K562 (cell line): ENCODE measurements around the gene MAGI1. TPM values are rescaled to one million over a fixed set of nuclear protein-coding genes. Genes with fewer than 3 reads are reported as not detected.

ENCODE experiments used
- ATAC-seq: fragments of 200-7000 bp; cut with Tn5 transposase; 3 replicates; pipeline ENCODE4 v1.9.1; 2020; ENCODE audit warnings: moderate library complexity
- BruUV-seq: library from RNA; stranded (reverse); fragments of 400-500 nt; replicated peaks from 2 replicates; lab custom pipeline; 2021; lab: Mats Ljungman, UMichigan
- CTCF ChIA-PET: fragments of 300-600 bp; formaldehyde crosslinking; extraction: SDS; loops from one replicate; lab custom pipeline; 2021; ENCODE audit warnings: low intra/inter-chr PET ratio; lab: Yijun Ruan, JAX
- POLR2A ChIA-PET: fragments of 300-600, 350-650 bp; sonication (Branson Sonifier 250); formaldehyde crosslinking; extraction: SDS; loops from one replicate; lab custom pipeline; 2021; ENCODE audit warnings: antibody characterized with exemption, inconsistent platforms; lab: Yijun Ruan, JAX
- DNase-seq, 4 experiments: peaks; one replicate each; pipeline versions ENCODE4 v3.0.0 to v3.0.0-alpha.2; 2011 to 2018; ENCODE audit warnings: low spot score in 3 of 4, mixed read lengths in 3 of 4; ENCODE audit errors: extremely low read depth in 1 of 4
- FAIRE-seq: peaks from 2 replicates; lab custom pipeline; 2011; peaks lifted over from hg19 to GRCh38; lab: Jason Lieb, UNC
- H2AFZ ChIP-seq: 2 replicates; pipeline ENCODE4 v1.6.0; 2011; ENCODE audit warnings: low read depth, low read length, control low read depth, inconsistent platforms
- H3K27ac ChIP-seq: fragments of 200-600 bp; 3 replicates; pipeline ENCODE4 v1.8.0; 2011; ENCODE audit warnings: low read depth, mild to moderate bottlenecking, control low read depth, inconsistent platforms, low read length, moderate library complexity, mixed read lengths; ENCODE audit errors: extremely low read depth
- H3K27me3 ChIP-seq, 2 experiments: fragments of 300-600 bp in 1 of 2; 2 replicates in 1 of 2; 3 replicates in 1 of 2; pipeline versions ENCODE4 v1.6.0 to v1.8.0; 2011; ENCODE audit warnings: inconsistent platforms in 2 of 2, low read length in 2 of 2, mild to moderate bottlenecking in 1 of 2, mixed read lengths in 1 of 2, moderate library complexity in 1 of 2; ENCODE audit not compliant: control insufficient read depth in 2 of 2, insufficient read depth in 2 of 2
- H3K36me3 ChIP-seq: fragments of 300-600 bp; 3 replicates; pipeline ENCODE4 v1.8.0; 2011; ENCODE audit warnings: mild to moderate bottlenecking, low read length, inconsistent platforms; ENCODE audit not compliant: control insufficient read depth, insufficient read depth
- H3K4me1 ChIP-seq, 2 experiments: fragments of 200-600 bp in 1 of 2; replicated peaks in 1 of 2; 2 replicates in 1 of 2; 3 replicates in 1 of 2; pipeline versions ENCODE4 v1.5.1 to v1.8.0; 2011; ENCODE audit warnings: inconsistent platforms in 2 of 2, low read length in 2 of 2, mild to moderate bottlenecking in 1 of 2, mixed read lengths in 1 of 2, moderate library complexity in 1 of 2; ENCODE audit not compliant: control insufficient read depth in 2 of 2, insufficient read depth in 2 of 2
- H3K4me2 ChIP-seq: 2 replicates; pipeline ENCODE4 v1.6.1; 2011; ENCODE audit warnings: low read length, control low read depth, inconsistent platforms, mixed read lengths; ENCODE audit not compliant: insufficient read depth
- H3K4me3 ChIP-seq: fragments of 200-600 bp; sonication (generic), shearing (Covaris generic); 2 replicates; pipeline ENCODE4 v1.5.1; 2016; ENCODE audit warnings: control low read depth, inconsistent platforms
- H3K79me2 ChIP-seq: fragments of 200-600 bp; 3 replicates; pipeline ENCODE4 v1.8.0; 2011; ENCODE audit warnings: low read length, inconsistent platforms; ENCODE audit not compliant: control insufficient read depth, insufficient read depth
- H3K9ac ChIP-seq, 2 experiments: 2 replicates each; pipeline versions ENCODE4 v1.6.0 to v1.6.1; 2011; ENCODE audit warnings: low read depth in 2 of 2, low read length in 2 of 2, control low read depth in 1 of 2, inconsistent platforms in 1 of 2, mild to moderate bottlenecking in 1 of 2, mixed read lengths in 1 of 2; ENCODE audit not compliant: insufficient read depth in 1 of 2
- H3K9me1 ChIP-seq: one replicate; pipeline ENCODE4 v1.6.0; 2011; ENCODE audit warnings: inconsistent platforms, mild to moderate bottlenecking, low read length, moderate library complexity; ENCODE audit not compliant: control insufficient read depth, insufficient read depth
- H3K9me3 ChIP-seq: replicated peaks from 2 replicates; pipeline ENCODE4 v1.5.1; 2011; ENCODE audit warnings: low read depth, low read length, inconsistent platforms; ENCODE audit not compliant: control insufficient read depth, insufficient read depth
- H4K20me1 ChIP-seq: replicated peaks from 2 replicates; pipeline ENCODE4 v1.6.1; 2011; ENCODE audit warnings: low read length, inconsistent platforms, mixed read lengths; ENCODE audit not compliant: control insufficient read depth, insufficient read depth
- GTF2E2 ChIP-seq: fragments of 200-800 bp; sonication (Bioruptor generic); IDR thresholded peaks from 2 replicates; pipeline ENCODE4 v1.6.1; 2016; ENCODE audit warnings: missing genetic modification characterization, missing compliant biosample characterization
- KLF10 ChIP-seq: fragments of 250-450 bp; sonication (Bioruptor Pico); IDR thresholded peaks from 2 replicates; pipeline ENCODE4 v1.6.1; 2021; ENCODE audit warnings: matching md5 sums
- PCBP1 ChIP-seq: fragments of 200-400 bp; formaldehyde crosslinking; IDR thresholded peaks from 2 replicates; pipeline ENCODE4 v1.6.1; 2018; ENCODE audit warnings: mild to moderate bottlenecking, low read depth, low read length; ENCODE audit not compliant: poor library complexity, severe bottlenecking
- PCBP2 ChIP-seq: fragments of 200-400 bp; formaldehyde crosslinking; IDR thresholded peaks from 2 replicates; pipeline ENCODE4 v1.6.1; 2018; ENCODE audit warnings: low read length, low read depth, mild to moderate bottlenecking, moderate library complexity; ENCODE audit not compliant: poor library complexity, severe bottlenecking
- POLR2A ChIP-seq: fragments of 450-650 bp; conservative IDR thresholded peaks from 2 replicates; pipeline ENCODE4 v1.6.1; 2016
- TAF7 ChIP-seq: fragments of 450-650 bp; IDR thresholded peaks from 2 replicates; pipeline ENCODE4 v1.6.1; 2016; ENCODE audit warnings: missing genetic modification characterization, missing compliant biosample characterization
- TCF7 ChIP-seq: sonication (generic); IDR thresholded peaks from 2 replicates; pipeline ENCODE4 v1.6.1; 2016; ENCODE audit warnings: antibody characterized with exemption, borderline replicate concordance
- THRAP3 ChIP-seq: fragments of 450-650 bp; IDR thresholded peaks from 2 replicates; pipeline ENCODE4 v1.6.1; 2016; ENCODE audit warnings: mild to moderate bottlenecking, inconsistent platforms, borderline replicate concordance
- TRIM24 ChIP-seq, 2 experiments: fragments of 450-650 bp; IDR thresholded peaks; 2 replicates each; pipeline ENCODE4 v1.6.1; 2016
- USF1 ChIP-seq: sonication (generic); formaldehyde crosslinking; IDR thresholded peaks from 2 replicates; pipeline ENCODE4 v1.9.0; 2022; ENCODE audit warnings: mild to moderate bottlenecking, missing genetic modification reagents
- ZBTB9 ChIP-seq: fragments of 450-650 bp; formaldehyde crosslinking; IDR thresholded peaks from 2 replicates; pipeline ENCODE4 v1.4.0; 2020; ENCODE audit warnings: mild to moderate bottlenecking, moderate library complexity
- ZNF212 ChIP-seq: fragments of 450-650 bp; formaldehyde crosslinking; IDR thresholded peaks from 2 replicates; pipeline ENCODE4 v1.4.0; 2020; ENCODE audit warnings: mild to moderate bottlenecking
- ZNF253 ChIP-seq: fragments of 250-450 bp; sonication (Bioruptor Pico); conservative IDR thresholded peaks from 2 replicates; pipeline ENCODE4 v1.6.1; 2021; ENCODE audit warnings: mild to moderate bottlenecking
- WGBS: fragments of 100-300 bp; shearing (Covaris generic); methylation state at CpG from one replicate; pipeline ENCODE4 v1.1.6; 2016; ENCODE audit warnings: low coverage, mixed read lengths; ENCODE audit not compliant: insufficient coverage; ENCODE audit errors: missing lambda C conversion rate; 5-methylcytosine and 5-hydroxymethylcytosine counted together
- in situ Hi-C: fragments of 300-500 bp; cut with MboI; formaldehyde crosslinking; loops from 4 replicates; pipeline ENCODE4 v1.15.0; 2018; ENCODE audit warnings: inconsistent platforms, mixed read lengths
- intact Hi-C: fragments of 100-400 bp; cut with micrococcal nuclease; formaldehyde crosslinking; loops from 2 replicates; pipeline ENCODE4 v1.14.2; 2022
- polyA plus RNA-seq, 8 experiments: library from polyadenylated mRNA; depleted of rRNA in 4 of 8; stranded (reverse) in 5 of 8; unstranded in 3 of 8; fragments of >200 nt; fragmentation: Nextera tagmentation in 2 of 8; fragmentation: Illumina TruSeq in 1 of 8; extraction: Ambion mirVana in 2 of 8; extraction: Trizol in 1 of 8; gene quantifications; 2 replicates each; pipeline versions ENCODE4 v1.2.1 to v1.2.3, GENCODE V29; 2011 to 2014; ENCODE audit warnings: inconsistent platforms in 1 of 8, missing spikeins in 1 of 8
- total RNA-seq, 7 experiments: library from RNA; depleted of rRNA in 6 of 7; stranded (reverse); fragments of >200 nt in 6 of 7; fragmentation: Illumina TruSeq in 2 of 7; extraction: Trizol in 2 of 7; gene quantifications; 2 replicates each; pipeline versions ENCODE4 v1.2.1 to v1.2.3, GENCODE V29; 2011 to 2021; ENCODE audit warnings: low replicate concordance in 1 of 7

The MAGI1 gene
- total and polyA plus RNA-seq, 9 of the 15 experiments (the other 6 are each of a cell fraction or from before 2014, with no cell fraction given): 7.8 to 59.4 (median 43.2) TPM

GRCh38 chr3:65936908-65937638, 101.6 kb downstream of the MAGI1 start:
- no peaks in the 10 kb centered on the region; the same call in 1 of the 2 replicates for H3K9me3 ChIP-seq
- no peaks in the 10 kb centered on the region for H3K27me3 ChIP-seq
- H3K36me3 ChIP-seq: no peaks in the 10 kb centered on the region
- no peaks in the 10 kb centered on the region for H3K79me2 ChIP-seq
- H3K4me3 ChIP-seq: no peak overlapping the region
- H3K9ac ChIP-seq: no peak overlapping the region
- CTCF ChIA-PET: no interaction called here
- H3K4me1 ChIP-seq: no peaks in the 10 kb centered on the region; a peak in 1 of 5 replicates
- H3K27ac ChIP-seq: no peak overlapping the region
- in situ Hi-C loops (no loop called here), intact Hi-C loops (no loop called here)
- DNase-seq (no peak), FAIRE-seq (no peak), ATAC-seq (no peak)
- WGBS: 0% methylated on average over 5 of the region's 5 CpGs
- H4K20me1 ChIP-seq: no peaks in the 10 kb centered on the region
- BruUV-seq: no TSS peak
- no peak for TF ChIP-seq ZNF212 (CRISPR knock-in tag)
- TF ChIP-seq GTF2E2 (tag): no peak
- TF ChIP-seq TRIM24 (IDR thresholded peaks at IDR 0.05): no peak
- no peak for TF ChIP-seq TCF7
- TF ChIP-seq POLR2A: no peak
- H2AFZ ChIP-seq: no peak overlapping the region
- no peaks in the 10 kb centered on the region for H3K9me1 ChIP-seq
- POLR2A ChIA-PET: no interaction called here
- no peak overlapping the region for H3K4me2 ChIP-seq

- Histone ChIP-seq H3K9me3 (no peaks in the 10 kb centered on the region; the same call in 1 of the 2 replicates), H3K79me2 (no peaks in the 10 kb centered on the region), H3K9ac (no peak overlapping the region), H3K27me3 (no peaks in the 10 kb centered on the region), H3K9me1 (no peaks in the 10 kb centered on the region), H3K4me3 (no peak overlapping the region), H3K36me3 (no peaks in the 10 kb centered on the region), H2AFZ (no peak overlapping the region), H3K27ac (no peak overlapping the region), H3K4me2 (no peak overlapping the region), H4K20me1 (no peaks in the 10 kb centered on the region), H3K4me1 (no peaks in the 10 kb centered on the region; a peak in 1 of 5 replicates)
- FAIRE-seq: no peak
- in situ Hi-C loops: no loop called here
- 0% methylated on average over 1 of the region's 1 CpG for WGBS
- ATAC-seq: no peak
- CTCF ChIA-PET: no interaction called here
- no TSS peak for BruUV-seq
- intact Hi-C loops: no loop called here
- no peak for DNase-seq
- POLR2A ChIA-PET: no interaction called here
- TF ChIP-seq THRAP3 (no peak), PCBP1 (no peak), TAF7 (tag) (no peak), KLF10 (CRISPR knock-in tag) (no peak), USF1 (CRISPR knock-in tag) (no peak), PCBP2 (no peak), ZBTB9 (CRISPR knock-in tag) (no peak), ZNF253 (CRISPR knock-in tag) (no peak)
Measured at GRCh38 chr3:65935724-65936123, 103.0 kb downstream of the MAGI1 start.
